ENCODE data around the gene FOXP1.

- TF ChIP-seq CTCF (IDR thresholded peaks at IDR 0.05) (no peak), POLR2A (IDR thresholded peaks at IDR 0.05) (no peak)
Observed at GRCh38 chr3:71103430-71103921, 480.1 kb downstream of the FOXP1 start.
